SK-N-SH (cell line): ENCODE results near the gene AZIN2. TPM values are rescaled to one million over a fixed set of nuclear protein-coding genes. Genes with fewer than 3 reads are reported as not detected.

Experiments used
- CTCF ChIA-PET: fragments of 300-600, 350-600 bp; formaldehyde crosslinking; extraction: SDS; loops from one replicate; lab custom pipeline; 2021; lab: Yijun Ruan, JAX
- POLR2A ChIA-PET: fragments of 350-600 bp; sonication (Branson Sonifier 250); formaldehyde crosslinking; extraction: SDS; loops from one replicate; lab custom pipeline; 2020; ENCODE audit warnings: antibody characterized with exemption, inconsistent platforms; lab: Yijun Ruan, JAX
- DNase-seq: peaks from one replicate; pipeline ENCODE4 v3.0.0; 2012
- H2AFZ ChIP-seq: fragments of 200-600 bp; sonication (generic); 2 replicates; pipeline ENCODE4 v1.8.1; 2016; ENCODE audit warnings: antibody characterized with exemption, mild to moderate bottlenecking, low read depth
- H3F3A ChIP-seq: fragments of 200-600 bp; sonication (generic); replicated peaks from 2 replicates; pipeline ENCODE3; 2016; ENCODE audit warnings: antibody characterized with exemption, mild to moderate bottlenecking; ENCODE audit not compliant: insufficient read depth
- H3K27ac ChIP-seq, 2 experiments: fragments of 200-500 bp in 1 of 2; fragments of 200-600 bp in 1 of 2; sonication (Bioruptor generic) in 1 of 2; sonication (generic), shearing (Covaris generic) in 1 of 2; 2 replicates each; pipeline versions ENCODE4 v1.5.1 to v1.6.1; 2014 to 2016; ENCODE audit warnings: low read depth in 2 of 2, inconsistent platforms in 1 of 2, low read length in 1 of 2, mild to moderate bottlenecking in 1 of 2, mixed read lengths in 1 of 2
- H3K27me3 ChIP-seq: fragments of 200-600 bp; sonication (generic), shearing (Covaris generic); 2 replicates; pipeline ENCODE4 v1.6.1; 2016; ENCODE audit warnings: mixed run types; ENCODE audit not compliant: insufficient read depth
- H3K36me3 ChIP-seq, 2 experiments: fragments of 200-500 bp in 1 of 2; fragments of 200-600 bp in 1 of 2; sonication (Bioruptor generic) in 1 of 2; sonication (generic) in 1 of 2; replicated peaks in 1 of 2; 2 replicates each; pipeline versions ENCODE3 to v1.5.1; 2014 to 2016; ENCODE audit warnings: low read length in 1 of 2, mild to moderate bottlenecking in 1 of 2; ENCODE audit not compliant: insufficient read depth in 2 of 2, control insufficient read depth in 1 of 2
- H3K4me1 ChIP-seq, 2 experiments: fragments of 200-500 bp in 1 of 2; fragments of 200-600 bp in 1 of 2; sonication (Bioruptor generic) in 1 of 2; sonication (generic), shearing (Covaris generic) in 1 of 2; 2 replicates each; pipeline versions ENCODE4 v1.5.1 to v1.6.1; 2014 to 2016; ENCODE audit warnings: low read depth in 1 of 2, low read length in 1 of 2, mixed run types in 1 of 2; ENCODE audit not compliant: insufficient read depth in 2 of 2, control insufficient read depth in 1 of 2
- H3K4me2 ChIP-seq: fragments of 200-600 bp; sonication (generic), shearing (Covaris generic); 2 replicates; pipeline ENCODE4 v1.6.1; 2017; ENCODE audit warnings: mixed run types
- H3K4me3 ChIP-seq, 2 experiments: fragments of 200-500 bp in 1 of 2; fragments of 200-600 bp in 1 of 2; sonication (Bioruptor generic) in 1 of 2; sonication (generic), shearing (Covaris generic) in 1 of 2; 2 replicates each; pipeline versions ENCODE4 v1.5.1 to v1.8.1; 2014 to 2016; ENCODE audit warnings: low read depth in 2 of 2, inconsistent platforms in 1 of 2, low read length in 1 of 2, mild to moderate bottlenecking in 1 of 2, mixed read lengths in 1 of 2, moderate library complexity in 1 of 2
- H3K79me2 ChIP-seq: fragments of 200-600 bp; sonication (generic); 2 replicates; pipeline ENCODE4 v1.8.1; 2017; ENCODE audit warnings: mild to moderate bottlenecking; ENCODE audit not compliant: insufficient read depth
- H3K9ac ChIP-seq: fragments of 200-600 bp; sonication (generic); 2 replicates; pipeline ENCODE4 v1.6.1; 2017; ENCODE audit warnings: mixed run types
- H3K9me2 ChIP-seq: fragments of 200-600 bp; sonication (generic); 2 replicates; pipeline ENCODE4 v1.6.1; 2017; ENCODE audit warnings: mixed run types
- H3K9me3 ChIP-seq: fragments of 200-600 bp; sonication (generic); 2 replicates; pipeline ENCODE4 v1.6.1; 2017; ENCODE audit warnings: mixed run types, mild to moderate bottlenecking, moderate library complexity
- H4K20me1 ChIP-seq: fragments of 200-600 bp; sonication (generic); 2 replicates; pipeline ENCODE4 v1.6.1; 2017; ENCODE audit warnings: mild to moderate bottlenecking, mixed run types; ENCODE audit not compliant: insufficient read depth
- CTCF ChIP-seq: fragments of 200-600 bp; sonication (generic); IDR thresholded peaks from 2 replicates; pipeline ENCODE4 v1.6.1; 2017; ENCODE audit warnings: antibody characterized with exemption, mild to moderate bottlenecking, moderate library complexity
- EP300 ChIP-seq, 2 experiments: IDR thresholded peaks; 2 replicates each; pipeline versions ENCODE4 v1.4.0 to v1.6.1; 2012; ENCODE audit warnings: borderline replicate concordance in 1 of 2, low read depth in 1 of 2, low read length in 1 of 2
- EZH2phosphoT487 ChIP-seq: fragments of 200-600 bp; sonication (generic); IDR thresholded peaks from 2 replicates; pipeline ENCODE4 v1.6.1; 2017; ENCODE audit warnings: low read depth, mixed run types, mild to moderate bottlenecking, antibody characterized with exemption, moderate library complexity, borderline replicate concordance
- FOXJ3 ChIP-seq: sonication (generic); formaldehyde crosslinking; IDR thresholded peaks from 2 replicates; pipeline ENCODE4 v1.5.1; 2020; ENCODE audit warnings: mild to moderate bottlenecking, missing genetic modification reagents
- GATA2 ChIP-seq: sonication (generic); formaldehyde crosslinking; IDR thresholded peaks from 2 replicates; pipeline ENCODE4 v1.5.0; 2020; ENCODE audit warnings: mild to moderate bottlenecking, missing genetic modification reagents
- MAX ChIP-seq: IDR thresholded peaks from 2 replicates; pipeline ENCODE4 v1.4.0; 2012; ENCODE audit warnings: low read depth
- MEF2A ChIP-seq: IDR thresholded peaks from 2 replicates; pipeline ENCODE4 v1.4.0; 2012; ENCODE audit warnings: low read depth, borderline replicate concordance
- NFIC ChIP-seq: IDR thresholded peaks from 2 replicates; pipeline ENCODE4 v1.4.0; 2012; ENCODE audit warnings: borderline replicate concordance
- NRF1 ChIP-seq: IDR thresholded peaks from 2 replicates; pipeline ENCODE4 v1.6.1; 2012; ENCODE audit warnings: low read depth, mild to moderate bottlenecking, low read length
- POLR2AphosphoS5 ChIP-seq: IDR thresholded peaks from 2 replicates; pipeline ENCODE4 v1.6.1; 2012; ENCODE audit warnings: low read depth, low read length
- REST ChIP-seq: IDR thresholded peaks from 2 replicates; pipeline ENCODE4 v1.6.1; 2012; ENCODE audit warnings: mild to moderate bottlenecking, low read depth, low read length, moderate library complexity
- RXRA ChIP-seq: IDR thresholded peaks from 2 replicates; pipeline ENCODE4 v1.4.0; 2012; ENCODE audit warnings: low read depth, mild to moderate bottlenecking, borderline replicate concordance
- SMC3 ChIP-seq: IDR thresholded peaks from 2 replicates; pipeline ENCODE4 v1.6.1; 2012; ENCODE audit warnings: low read depth, low read length, improper control_type of control experiment
- USF1 ChIP-seq: IDR thresholded peaks from 2 replicates; pipeline ENCODE4 v1.4.0; 2012; ENCODE audit warnings: low read depth, borderline replicate concordance
- USF2 ChIP-seq: fragments of 150-350 bp; IDR thresholded peaks from 2 replicates; pipeline ENCODE4 v1.6.1; 2017; ENCODE audit warnings: antibody characterized with exemption, low read length, low read depth, borderline replicate concordance
- ZBTB33 ChIP-seq: IDR thresholded peaks from 2 replicates; pipeline ENCODE4 v1.4.0; 2012; ENCODE audit warnings: low read depth, borderline replicate concordance
- WGBS: methylation state at CpG from one replicate; pipeline ENCODE4 v1.1.6; 2017; ENCODE audit warnings: low lambda C conversion rate; 5-methylcytosine and 5-hydroxymethylcytosine counted together
- polyA plus RNA-seq, 3 experiments: library from polyadenylated mRNA; depleted of rRNA; stranded (reverse); fragments of >200 nt; gene quantifications; 2 replicates each; pipeline ENCODE4 v1.2.3, GENCODE V29; 2012

The AZIN2 gene
- polyA plus RNA-seq, 1 of the 3 experiments (the other 2 are of a cell fraction) = 17.8 TPM

- TF ChIP-seq REST = no peak
- no peak for TF ChIP-seq ZBTB33
- no peak for TF ChIP-seq RXRA
- no peak for TF ChIP-seq MEF2A
- TF ChIP-seq MAX = no peak
- no peak for TF ChIP-seq CTCF
- no peak for TF ChIP-seq EP300 (IDR thresholded peaks at IDR 0.05; ENCODE audit: borderline replicate concordance in 1 of 2, low read depth in 1 of 2, low read length in 1 of 2)
- TF ChIP-seq NFIC = no peak
- TF ChIP-seq USF1 = no peak
- no peak for TF ChIP-seq EZH2phosphoT487
- TF ChIP-seq NRF1 = no peak
- no peak for TF ChIP-seq FOXJ3 (CRISPR knock-in tag)
- TF ChIP-seq USF2 = no peak
- TF ChIP-seq SMC3 = no peak
- TF ChIP-seq POLR2AphosphoS5 = no peak
- TF ChIP-seq GATA2 (CRISPR knock-in tag) = no peak
- DNase-seq = no peak
- Histone ChIP-seq H3K9ac (no peak overlapping the region), H3K27ac (no peak overlapping the region), H3K9me3 (no peaks in the 10 kb centered on the region), H3K4me3 (no peak overlapping the region), H3K27me3 (no peaks in the 10 kb centered on the region), H3K4me1 (peaks cover 10 to 13% of the 10 kb centered on the region in 2 experiments; a peak in 2 of 4 replicates), H3F3A (no peaks in the 10 kb centered on the region), H4K20me1 (no peaks in the 10 kb centered on the region), H3K4me2 (no peak overlapping the region), H2AFZ (no peak overlapping the region), H3K79me2 (no peaks in the 10 kb centered on the region), H3K9me2 (no peaks in the 10 kb centered on the region), H3K36me3 (peaks cover 0 to 24% of the 10 kb centered on the region in 2 experiments)
- 97% methylated on average over 29 of the region's 30 CpGs for WGBS
- CTCF ChIA-PET = interaction anchor here (1.1 to 3.4 kb wide), 5 partner anchors 14 to 53 kb away, joined by 3 to 13 read pairs (median 5); no protein-coding TSS in a partner anchor
- POLR2A ChIA-PET = no interaction called here
These were observed 66.5 kb downstream of the AZIN2 start for GRCh38 chr1:33147275-33147996.
